ENCODE measurements around the gene GCN1. TPM values are rescaled to one million over a fixed set of nuclear protein-coding genes. Genes with fewer than 3 reads are reported as not detected.
"Not testable (repeated sequence)": the region's sequence is repeated elsewhere in the genome, so short reads cannot be mapped to it uniquely, and the experiment has no call there.

The GCN1 gene
- polyA plus RNA-seq, 2 of the 4 experiments (the other 2 are of a cell fraction): 43.2 to 64.1 TPM

DNA sequence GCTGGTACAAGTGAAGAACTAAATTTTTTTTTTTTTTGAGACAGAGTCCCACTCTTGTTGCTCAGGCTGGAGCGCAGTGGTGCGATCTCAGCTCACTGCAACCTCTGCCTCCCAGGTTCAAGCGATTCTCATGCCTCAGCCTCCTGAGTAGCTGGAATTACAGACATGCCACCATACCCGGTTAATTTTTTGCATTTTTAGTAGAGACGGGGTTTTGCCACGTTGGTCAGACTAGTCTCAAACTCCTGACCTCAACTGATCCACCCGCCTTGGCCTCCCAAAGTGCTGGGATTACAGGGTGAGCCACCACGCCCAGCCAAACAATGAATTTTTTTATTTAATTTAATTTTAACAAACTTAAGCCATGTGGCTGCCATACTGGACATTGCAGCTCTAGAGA lies 1.2 kb downstream of the GCN1 start:
- DNase-seq (ENCODE audit: low read depth in 1 of 2, low spot score in 1 of 2); H3K9me3 ChIP-seq; ATAC-seq; FAIRE-seq: not testable (repeated sequence)
- Histone ChIP-seq H3K27ac (peak overlapping the region in 1 of 2 experiments; percentile 95; a peak in 1 of 6 replicates), H3K4me3 (peak overlapping the region; percentile 68), H3K4me2 (peak overlapping the region; percentile 99), H3K4me1 (peaks cover 43% of the 10 kb centered on the region)
- ChIA-PET POLR2A (interaction anchor here (0.9 to 1.2 kb wide), 2 partner anchors 8 to 25 kb away, joined by 3 to 6 read pairs; partner anchors contain the start of gene RPLP0), CTCF (interaction anchor here (0.7 to 1.8 kb wide), 2 partner anchors 8 to 10 kb away, joined by 3 to 7 read pairs; partner anchors contain the start of gene RPLP0)
- WGBS (ENCODE audit: missing lambda C conversion rate): 81% methylated on average over 8 of the region's 8 CpGs

- ChIA-PET POLR2A (interaction anchor here (1.7 kb wide), 1 partner anchor 10 kb away, joined by 10 read pairs; the partner anchor contains the start of gene RPLP0), CTCF (interaction anchor here (0.6 to 1.3 kb wide), 3 partner anchors 44 to 1193 kb away, joined by 3 to 4 read pairs (median 4); partner anchors contain the start of gene PXN)
- no peak for DNase-seq (ENCODE audit: low read depth in 1 of 2, low spot score in 1 of 2)
- TF ChIP-seq EHF (CRISPR knock-in tag; IDR thresholded peaks at IDR 0.05): no peak
- TF ChIP-seq RCOR1 (IDR thresholded peaks at IDR 0.05; ENCODE audit: low read depth, low read length): no peak
- no peak for TF ChIP-seq ZFP36 (IDR thresholded peaks at IDR 0.05; ENCODE audit: borderline replicate concordance, partially characterized antibody)
- peaks cover 23% of the 10 kb centered on the region for H3K4me1 ChIP-seq
- 93% methylated on average over 7 of the region's 7 CpGs for WGBS (ENCODE audit: missing lambda C conversion rate)
- H3K27ac ChIP-seq: no peak overlapping the region
- H3K4me2 ChIP-seq: no peak overlapping the region
- H3K4me3 ChIP-seq: no peak overlapping the region
- H3K9me3 ChIP-seq: no peaks in the 10 kb centered on the region
- no peak for FAIRE-seq
- no peak for ATAC-seq
Observed at GRCh38 chr12:120190985-120191480, 3.5 kb downstream of the GCN1 start.

DNA sequence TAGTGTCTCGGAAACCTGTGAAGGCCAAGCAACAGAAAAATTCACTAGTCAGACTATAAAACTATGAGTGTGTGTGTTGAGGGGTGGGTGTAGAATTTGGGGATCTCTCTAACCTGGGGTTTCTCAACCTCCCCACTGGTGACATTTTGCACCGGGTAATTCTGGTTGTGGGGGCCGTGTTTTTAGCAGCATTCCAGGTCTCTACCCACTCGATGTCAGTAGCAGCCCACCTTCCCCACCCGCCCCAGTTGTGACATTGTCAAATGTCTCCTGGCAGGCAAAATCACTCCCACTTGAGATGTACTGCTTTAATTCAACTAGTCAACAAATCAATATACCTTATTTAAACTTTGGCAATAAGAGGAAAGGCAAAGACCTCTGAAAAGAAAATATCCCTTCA lies 4.1 kb downstream of the GCN1 start:
- Histone ChIP-seq H3K4me2 (no peak overlapping the region), H3K27ac (no peak overlapping the region), H3K4me1 (peaks cover 16% of the 10 kb centered on the region), H3K9me3 (no peaks in the 10 kb centered on the region), H3K4me3 (no peak overlapping the region)
- WGBS (ENCODE audit: missing lambda C conversion rate): 91% methylated on average over 5 of the region's 5 CpGs
- FAIRE-seq (no peak), ATAC-seq (no peak), DNase-seq (ENCODE audit: low read depth in 1 of 2, low spot score in 1 of 2) (no peak)
- TF ChIP-seq JUNB (IDR thresholded peaks at IDR 0.05) (no peak), NR3C1 (IDR thresholded peaks at IDR 0.05) (no peak), HOXB13 (CRISPR knock-in tag; IDR thresholded peaks at IDR 0.05; ENCODE audit: low read depth) (no peak), MAX (IDR thresholded peaks at IDR 0.05) (no peak), RCOR1 (IDR thresholded peaks at IDR 0.05; ENCODE audit: low read depth, low read length) (no peak), RARB (CRISPR knock-in tag; IDR thresholded peaks at IDR 0.05) (no peak), MAFK (IDR thresholded peaks at IDR 0.05; ENCODE audit: partially characterized antibody) (no peak), RNF2 (IDR thresholded peaks at IDR 0.05; ENCODE audit: borderline replicate concordance, low read depth) (no peak), MYC (IDR thresholded peaks at IDR 0.05; ENCODE audit: borderline replicate concordance, low read length) (no peak), POLR2A (IDR thresholded peaks at IDR 0.05; ENCODE audit: low read length) (no peak), TP53 (CRISPR knock-in tag; IDR thresholded peaks at IDR 0.05) (no peak), BHLHE40 (IDR thresholded peaks at IDR 0.05; ENCODE audit: low read depth, low read length) (no peak), EHMT2 (IDR thresholded peaks at IDR 0.05; ENCODE audit: low read depth) (no peak)
- TF ChIP-seq, protein P1, sequence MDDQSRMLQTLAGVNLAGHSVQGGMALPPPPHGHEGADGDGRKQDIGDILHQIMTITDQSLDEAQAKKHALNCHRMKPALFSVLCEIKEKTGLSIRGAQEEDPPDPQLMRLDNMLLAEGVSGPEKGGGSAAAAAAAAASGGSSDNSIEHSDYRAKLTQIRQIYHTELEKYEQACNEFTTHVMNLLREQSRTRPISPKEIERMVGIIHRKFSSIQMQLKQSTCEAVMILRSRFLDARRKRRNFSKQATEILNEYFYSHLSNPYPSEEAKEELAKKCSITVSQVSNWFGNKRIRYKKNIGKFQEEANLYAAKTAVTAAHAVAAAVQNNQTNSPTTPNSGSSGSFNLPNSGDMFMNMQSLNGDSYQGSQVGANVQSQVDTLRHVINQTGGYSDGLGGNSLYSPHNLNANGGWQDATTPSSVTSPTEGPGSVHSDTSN (IDR thresholded peaks at IDR 0.05): no peak
- ChIA-PET POLR2A (interaction anchor here (1.7 kb wide), 1 partner anchor 11 kb away, joined by 10 read pairs; the partner anchor contains the start of gene RPLP0), CTCF (no interaction called here)

GRCh38 chr12:120186654-120187053 lies 7.9 kb downstream of the GCN1 start:
- ChIA-PET CTCF (interaction anchor here (1.5 kb wide), 1 partner anchor 9 kb away, joined by 5 read pairs; no protein-coding TSS in a partner anchor), POLR2A (interaction anchor here (0.7 kb wide), 1 partner anchor 15 kb away, joined by 5 read pairs; the partner anchor contains the start of gene RPLP0)
- no peak overlapping the region for H3K27ac ChIP-seq
- H3K4me1 ChIP-seq: peaks cover 15% of the 10 kb centered on the region
- H3K4me2 ChIP-seq: no peak overlapping the region
- H3K9me3 ChIP-seq: no peaks in the 10 kb centered on the region
- ATAC-seq: no peak
- TF ChIP-seq REST (IDR thresholded peaks at IDR 0.05): no peak
- H3K4me3 ChIP-seq: no peak overlapping the region
- FAIRE-seq: no peak
- no peak for DNase-seq (ENCODE audit: low read depth in 1 of 2, low spot score in 1 of 2)
- WGBS (ENCODE audit: missing lambda C conversion rate): 92% methylated on average over 4 of the region's 4 CpGs
